ENCODE measurements around the gene GUSB. TPM values are rescaled to one million over a fixed set of nuclear protein-coding genes. Genes with fewer than 3 reads are reported as not detected.

The GUSB gene
- total and polyA plus RNA-seq, 4 donors, result 45.2 to 94.7 (median 53.0) TPM

- WGBS, result 97% methylated on average over 11 of the region's 11 CpGs
- no peaks in the 10 kb centered on the region for H3K9me3 ChIP-seq (ENCODE audit: control insufficient read depth in 4 of 4, low read length in 3 of 4)
- TF ChIP-seq REST (IDR thresholded peaks at IDR 0.05) (no peak), RAD21 (IDR thresholded peaks at IDR 0.05) (no peak), SP1 (IDR thresholded peaks at IDR 0.05) (no peak), GABPA (IDR thresholded peaks at IDR 0.05 in 1 of 2, conservative IDR thresholded peaks at IDR 0.05 in 1 of 2) (no peak), JUND (IDR thresholded peaks at IDR 0.05) (no peak), FOXA1 (IDR thresholded peaks at IDR 0.05) (no peak), TAF1 (conservative IDR thresholded peaks at IDR 0.05) (no peak)
- H3K9ac ChIP-seq (ENCODE audit: low read depth in 1 of 2, low read length in 2 of 2), result no peak overlapping the region
- H3K27me3 ChIP-seq (ENCODE audit: control insufficient read depth in 4 of 4, insufficient read depth in 4 of 4, low read length in 3 of 4), result no peaks in the 10 kb centered on the region
- no peak overlapping the region for H3K4me3 ChIP-seq (ENCODE audit: low read depth in 1 of 3, low read length in 3 of 3)
- peaks cover 0 to 12% (median 7%) of the 10 kb centered on the region in 4 donors for H3K4me1 ChIP-seq (ENCODE audit: control insufficient read depth in 4 of 4, insufficient read depth in 4 of 4, low read length in 3 of 4)
- no peak overlapping the region for H3K27ac ChIP-seq (ENCODE audit: low read depth in 1 of 2, low read length in 2 of 2)
- H3K36me3 ChIP-seq (ENCODE audit: control insufficient read depth in 4 of 4, insufficient read depth in 3 of 4, low read depth in 1 of 4, low read length in 3 of 4), result peaks cover 15 to 61% (median 34%) of the 10 kb centered on the region in 4 donors
- DNase-seq (ENCODE audit: low spot score), result no peak
Observed at GRCh38 chr7:65975814-65976445, 6.1 kb downstream of the GUSB start.

GRCh38 chr7:65974876-65975275 lies 7.1 kb downstream of the GUSB start:
- Histone ChIP-seq H3K9ac (ENCODE audit: low read depth in 1 of 2, low read length in 2 of 2) (no peak overlapping the region), H3K36me3 (ENCODE audit: control insufficient read depth in 4 of 4, insufficient read depth in 3 of 4, low read depth in 1 of 4, low read length in 3 of 4) (peaks cover 15 to 68% (median 39%) of the 10 kb centered on the region in 4 donors), H3K4me1 (ENCODE audit: control insufficient read depth in 4 of 4, insufficient read depth in 4 of 4, low read length in 3 of 4) (peaks cover 0 to 4% (median 1%) of the 10 kb centered on the region in 4 donors), H3K9me3 (ENCODE audit: control insufficient read depth in 4 of 4, low read length in 3 of 4) (no peaks in the 10 kb centered on the region), H3K4me3 (ENCODE audit: low read depth in 1 of 3, low read length in 3 of 3) (no peak overlapping the region), H3K27ac (ENCODE audit: low read depth in 1 of 2, low read length in 2 of 2) (no peak overlapping the region), H3K27me3 (ENCODE audit: control insufficient read depth in 4 of 4, insufficient read depth in 4 of 4, low read length in 3 of 4) (no peaks in the 10 kb centered on the region)
- 96% methylated on average over 9 of the region's 9 CpGs for WGBS
- TF ChIP-seq JUND (IDR thresholded peaks at IDR 0.05), result no peak
- TF ChIP-seq CTCF (IDR thresholded peaks at IDR 0.05; ENCODE audit: low read depth, low read length, missing input control), result no peak
- no peak for TF ChIP-seq MAX (IDR thresholded peaks at IDR 0.05)
- no peak for TF ChIP-seq YY1 (IDR thresholded peaks at IDR 0.05)
- no peak for TF ChIP-seq GABPA (IDR thresholded peaks at IDR 0.05 in 1 of 2, conservative IDR thresholded peaks at IDR 0.05 in 1 of 2)
- no peak for TF ChIP-seq EGR1 (IDR thresholded peaks at IDR 0.05; ENCODE audit: low read depth in 2 of 2)
- no peak for TF ChIP-seq HNF4A (conservative IDR thresholded peaks at IDR 0.05)
- TF ChIP-seq NR2F2 (IDR thresholded peaks at IDR 0.05), result no peak
- no peak for TF ChIP-seq FOXA2 (IDR thresholded peaks at IDR 0.05)
- TF ChIP-seq TAF1 (conservative IDR thresholded peaks at IDR 0.05), result no peak
- no peak for TF ChIP-seq ATF3 (IDR thresholded peaks at IDR 0.05)
- no peak for TF ChIP-seq REST (IDR thresholded peaks at IDR 0.05)
- no peak for TF ChIP-seq RXRA (IDR thresholded peaks at IDR 0.05)
- TF ChIP-seq RAD21 (IDR thresholded peaks at IDR 0.05), result no peak
- TF ChIP-seq SP1 (IDR thresholded peaks at IDR 0.05), result no peak
- no peak for TF ChIP-seq ZBTB33 (IDR thresholded peaks at IDR 0.05)
- no peak for TF ChIP-seq FOXA1 (IDR thresholded peaks at IDR 0.05)
- TF ChIP-seq HNF4G (IDR thresholded peaks at IDR 0.05), result no peak
- DNase-seq (ENCODE audit: low spot score), result no peak

Measured in liver (tissue), 9 donors.